Psoas muscle (tissue), 8 donors: ENCODE measurements around the gene SEH1L. TPM values are rescaled to one million over a fixed set of nuclear protein-coding genes. Genes with fewer than 3 reads are reported as not detected.

Experiments used
- ATAC-seq, 4 donors: fragments of 200-7000 bp; cut with Tn5 transposase; one replicate each; pipeline ENCODE4 v1.9.1; 2020; ENCODE audit warnings: moderate library complexity in 3 of 4, mild to moderate bottlenecking in 2 of 4
- DNase-seq, 2 donors: peaks; one replicate each; pipeline ENCODE4 v3.0.0-alpha.2; 2020
- H3K27ac ChIP-seq: fragments of 200-600 bp; one replicate; pipeline ENCODE4 v1.8.0; 2022
- H3K27me3 ChIP-seq, 3 donors: fragments of 200-600 bp in 1 of 3; one replicate each; pipeline versions ENCODE4 v1.6.1 to v1.8.0; 2013 to 2022; ENCODE audit warnings: low read length in 2 of 3, mild to moderate bottlenecking in 2 of 3, moderate library complexity in 1 of 3; ENCODE audit not compliant: insufficient read depth in 3 of 3
- H3K36me3 ChIP-seq, 2 donors: fragments of 200-600 bp in 1 of 2; one replicate each; pipeline versions ENCODE4 v1.6.1 to v1.8.0; 2013 to 2022; ENCODE audit warnings: low read depth in 1 of 2, mild to moderate bottlenecking in 1 of 2, moderate library complexity in 1 of 2; ENCODE audit not compliant: insufficient read depth in 1 of 2
- H3K4me1 ChIP-seq: fragments of 200-600 bp; one replicate; pipeline ENCODE4 v1.8.0; 2022
- H3K4me3 ChIP-seq: fragments of 200-600 bp; one replicate; pipeline ENCODE4 v1.8.0; 2022; ENCODE audit warnings: mild to moderate bottlenecking
- H3K9me3 ChIP-seq: fragments of 200-600 bp; one replicate; pipeline ENCODE4 v1.8.0; 2022
- WGBS, 3 donors: extraction: QIAGEN DNeasy Blood & Tissue Kit; methylation state at CpG; one replicate each; pipeline versions ENCODE4 v1.1.6 to v1.1.7; 2013; 5-methylcytosine and 5-hydroxymethylcytosine counted together
- intact Hi-C, 2 donors: fragments of 100-400 bp; cut with DNase I; formaldehyde crosslinking; loops; one replicate each; pipeline versions ENCODE4 v1.11.0 to v1.14.2; 2022
- polyA plus RNA-seq, 3 donors: library from polyadenylated mRNA; stranded (reverse); fragments of 200-250 nt; gene quantifications; one replicate each; pipeline ENCODE4 v1.2.3, GENCODE V29; 2013
- total RNA-seq, 4 donors: library from RNA; stranded (reverse); fragmentation: NEBNext Ultra II Directional in 2 of 4; extraction: Animal tissue kit (Norgen Biotek cat#: 25700) in 2 of 4; gene quantifications; one replicate each; pipeline versions ENCODE4 v1.2.1 to v1.2.4, GENCODE V29; 2021 to 2023
- TF ChIP-seq, protein P1 (sequence below): fragments of 200-600 bp; IDR thresholded peaks from one replicate; pipeline ENCODE4 v1.8.0; 2022; ENCODE audit warnings: antibody characterized with exemption
- donor health status: healthy with polysubstance abuse.
- donor health status: DM: no; HTN: no; CAD: no; lungs with moderate emphysema.
- donor health status: Bipolar disorder and iron deficiency.
- donor health status: healthy.
- donor health status: DM: yes; HTN: yes; CAD: no.
- donor health status: DM: no; HTN: no; CAD: no.
- donor health status: DM: no; HTN: no; CAD: no.
- donor health status: DM: yes; HTN: yes; CAD: no.

The SEH1L gene
- total and polyA plus RNA-seq, 7 donors, result 22.7 to 70.9 (median 38.2) TPM

DNA sequence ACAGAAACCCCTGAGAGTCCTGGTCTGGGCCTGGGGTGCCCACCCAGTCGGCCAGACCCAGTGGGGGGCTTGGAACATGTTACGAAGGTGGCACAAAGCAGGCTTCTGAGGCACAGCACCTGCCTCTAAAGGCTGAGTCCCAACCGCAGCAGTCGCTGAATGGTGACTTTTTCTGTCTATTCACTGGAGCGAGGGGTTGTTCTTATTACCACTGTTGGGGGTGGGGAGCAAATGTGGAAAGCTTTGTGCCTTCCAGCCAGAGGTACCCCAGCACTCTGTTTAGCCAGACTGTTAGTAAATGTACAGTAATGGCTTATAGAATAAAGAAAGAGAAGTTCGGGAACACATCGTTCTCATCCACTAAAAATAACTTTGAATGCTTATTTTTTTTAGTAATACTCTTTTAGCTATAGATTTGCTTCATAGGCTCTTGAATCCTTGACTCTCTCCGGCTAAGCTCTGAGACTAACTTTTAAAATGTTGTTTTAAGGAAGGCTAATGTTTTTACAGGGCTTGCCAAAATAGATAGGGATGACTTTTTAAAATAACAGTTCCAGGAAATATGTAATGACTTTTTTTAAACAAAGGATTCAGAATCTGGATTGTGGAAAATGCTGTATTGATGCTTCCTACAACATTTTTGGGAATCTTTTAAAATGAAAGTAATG lies 40.4 kb upstream of the SEH1L start:
- no peaks in the 10 kb centered on the region for H3K4me1 ChIP-seq
- 46 to 54% (median 50%) methylated on average over 8 of the region's 8 CpGs for WGBS, 3 donors
- no peak overlapping the region for H3K27ac ChIP-seq
- ATAC-seq (no peak), DNase-seq (no peak)
- peaks cover 0 to 33% (median 4%) of the 10 kb centered on the region in 3 donors for H3K27me3 ChIP-seq
- no peaks in the 10 kb centered on the region for H3K36me3 ChIP-seq
- no peak overlapping the region for H3K4me3 ChIP-seq
- TF ChIP-seq, protein P1, sequence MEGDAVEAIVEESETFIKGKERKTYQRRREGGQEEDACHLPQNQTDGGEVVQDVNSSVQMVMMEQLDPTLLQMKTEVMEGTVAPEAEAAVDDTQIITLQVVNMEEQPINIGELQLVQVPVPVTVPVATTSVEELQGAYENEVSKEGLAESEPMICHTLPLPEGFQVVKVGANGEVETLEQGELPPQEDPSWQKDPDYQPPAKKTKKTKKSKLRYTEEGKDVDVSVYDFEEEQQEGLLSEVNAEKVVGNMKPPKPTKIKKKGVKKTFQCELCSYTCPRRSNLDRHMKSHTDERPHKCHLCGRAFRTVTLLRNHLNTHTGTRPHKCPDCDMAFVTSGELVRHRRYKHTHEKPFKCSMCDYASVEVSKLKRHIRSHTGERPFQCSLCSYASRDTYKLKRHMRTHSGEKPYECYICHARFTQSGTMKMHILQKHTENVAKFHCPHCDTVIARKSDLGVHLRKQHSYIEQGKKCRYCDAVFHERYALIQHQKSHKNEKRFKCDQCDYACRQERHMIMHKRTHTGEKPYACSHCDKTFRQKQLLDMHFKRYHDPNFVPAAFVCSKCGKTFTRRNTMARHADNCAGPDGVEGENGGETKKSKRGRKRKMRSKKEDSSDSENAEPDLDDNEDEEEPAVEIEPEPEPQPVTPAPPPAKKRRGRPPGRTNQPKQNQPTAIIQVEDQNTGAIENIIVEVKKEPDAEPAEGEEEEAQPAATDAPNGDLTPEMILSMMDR, result no peak
- no peaks in the 10 kb centered on the region for H3K9me3 ChIP-seq
- intact Hi-C loops, result no loop called here

DNA sequence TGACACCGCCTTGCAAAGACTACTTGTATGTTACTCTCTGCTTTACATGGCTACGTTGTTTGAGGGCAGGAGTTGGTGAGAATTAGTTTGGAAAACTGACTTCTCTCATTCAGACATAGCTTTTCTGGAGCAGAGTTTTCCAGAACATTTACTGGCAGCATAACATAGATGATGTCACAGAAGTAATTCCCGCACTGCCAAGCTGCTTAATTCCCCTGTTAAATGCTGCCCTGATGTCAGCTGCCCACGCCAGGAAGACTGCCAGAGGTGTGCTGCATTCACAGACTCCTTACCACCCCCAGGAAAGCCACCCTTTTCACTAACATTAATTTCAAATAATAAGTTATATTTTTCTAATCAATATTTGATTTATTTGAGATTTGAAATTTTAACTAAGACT lies 39.1 kb upstream of the SEH1L start:
- Histone ChIP-seq H3K27me3 (peaks cover 0 to 35% (median 4%) of the 10 kb centered on the region in 3 donors), H3K9me3 (no peaks in the 10 kb centered on the region), H3K4me1 (no peaks in the 10 kb centered on the region), H3K4me3 (no peak overlapping the region), H3K27ac (no peak overlapping the region), H3K36me3 (no peaks in the 10 kb centered on the region)
- WGBS, 3 donors, result 51 to 68% (median 53%) methylated on average over 4 of the region's 4 CpGs
- intact Hi-C loops, result no loop called here
- DNase-seq (no peak), ATAC-seq (no peak)
- TF ChIP-seq, protein P1, result no peak

DNA sequence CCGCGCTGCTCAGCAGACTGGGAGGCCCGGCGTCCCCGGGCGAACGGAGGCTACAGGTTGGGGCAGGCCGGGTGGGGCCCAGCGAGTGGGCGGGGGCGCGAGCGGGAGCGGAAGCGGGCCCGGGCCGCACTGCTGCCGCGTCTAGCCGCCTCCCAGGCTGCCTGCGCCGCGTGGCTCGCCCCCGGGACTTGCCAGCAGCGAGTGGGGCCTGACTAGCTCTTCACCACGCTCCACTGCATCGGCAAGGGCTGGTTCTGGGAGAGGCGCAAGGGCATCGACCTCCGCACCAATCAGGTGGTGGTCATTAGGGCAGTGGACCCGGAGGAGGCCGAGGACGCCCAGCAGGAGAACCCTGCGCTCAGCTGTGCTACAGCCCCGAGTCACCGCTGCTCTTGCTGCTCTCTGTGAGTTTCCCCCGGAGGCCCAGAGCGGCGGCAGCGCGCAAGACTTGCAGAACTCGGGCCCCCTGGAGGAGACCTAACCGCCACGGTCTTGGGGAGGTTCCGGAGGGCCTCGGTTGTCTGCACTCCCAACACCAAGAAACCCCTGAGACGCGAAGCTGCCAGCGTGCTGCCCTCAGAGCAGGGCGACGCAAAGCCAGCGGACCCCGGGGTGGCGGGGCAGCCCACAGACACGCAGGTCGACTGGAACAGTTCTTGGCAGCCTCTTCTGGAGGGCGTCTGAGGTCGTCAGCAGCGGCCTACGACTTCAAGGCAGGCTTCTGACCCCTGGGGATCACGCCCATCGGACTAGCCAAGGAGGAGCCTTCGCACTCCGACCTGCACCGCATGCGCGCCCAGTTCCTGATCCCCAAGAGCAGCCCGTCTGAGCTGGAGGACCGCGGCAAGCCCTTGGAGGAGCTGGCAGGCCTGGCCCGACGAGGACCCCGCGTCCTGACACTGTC lies 36.5 kb upstream of the SEH1L start:
- intact Hi-C loops, result no loop called here
- H3K4me3 ChIP-seq, result peak overlapping the region; percentile 51
- DNase-seq, result peak; percentile 30 to 54
- no peaks in the 10 kb centered on the region for H3K36me3 ChIP-seq
- H3K27me3 ChIP-seq, result peaks cover 0 to 35% (median 4%) of the 10 kb centered on the region in 3 donors
- TF ChIP-seq, protein P1, result no peak
- H3K9me3 ChIP-seq, result no peaks in the 10 kb centered on the region
- no peak overlapping the region for H3K27ac ChIP-seq
- WGBS, 3 donors, result 9 to 12% (median 11%) methylated on average over 71 to 75 of the region's 75 CpGs
- peak; percentile 53 to 64 (median 56) for ATAC-seq
- H3K4me1 ChIP-seq, result no peaks in the 10 kb centered on the region

DNA sequence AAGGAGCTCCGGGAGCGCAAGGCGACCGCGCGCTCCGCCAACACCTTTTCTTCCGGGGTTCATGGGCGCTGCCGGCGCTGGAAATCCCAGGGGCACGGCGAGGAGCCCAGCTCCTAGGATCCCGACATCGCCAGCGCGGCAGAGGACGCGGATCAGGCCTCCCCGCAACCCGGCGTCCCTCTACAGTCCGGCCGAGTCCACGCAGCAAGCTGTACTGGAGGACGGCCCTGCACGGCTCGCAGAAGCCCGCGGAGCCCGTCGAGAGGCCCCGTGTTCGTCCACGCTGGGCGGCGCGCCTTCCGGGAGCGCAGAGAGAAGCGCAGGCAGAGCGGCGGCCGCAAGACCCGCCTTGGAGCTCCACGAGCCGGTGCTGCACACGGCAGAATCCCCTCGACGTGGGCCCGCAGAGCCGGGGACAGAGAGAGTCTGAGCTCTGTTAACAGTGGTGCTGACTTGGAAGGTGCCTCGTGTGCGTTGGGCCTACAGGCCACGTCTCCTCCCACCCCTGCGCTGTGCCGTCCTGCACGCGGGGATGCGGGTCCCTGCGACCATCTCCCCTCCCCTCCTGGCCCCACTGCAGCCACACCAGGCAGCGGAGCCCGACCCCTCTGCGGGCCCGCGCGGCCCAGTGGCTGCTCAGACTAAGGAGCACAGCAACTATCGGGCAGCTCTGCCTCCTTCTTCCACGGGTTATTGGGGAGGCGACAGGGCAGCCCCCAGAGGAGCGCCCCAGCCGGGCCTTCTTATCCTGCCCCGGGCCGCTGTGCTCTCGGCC lies 35.7 kb upstream of the SEH1L start:
- Histone ChIP-seq H3K4me3 (peak overlapping the region; percentile 51), H3K4me1 (no peaks in the 10 kb centered on the region), H3K27me3 (peaks cover 0 to 29% (median 4%) of the 10 kb centered on the region in 3 donors), H3K36me3 (no peaks in the 10 kb centered on the region), H3K27ac (no peak overlapping the region), H3K9me3 (no peaks in the 10 kb centered on the region)
- 41 to 51% (median 45%) methylated on average over 72 to 75 of the region's 75 CpGs for WGBS, 3 donors
- TF ChIP-seq, protein P1, result no peak
- ATAC-seq (peak in 1 of 4 donors; percentile 34), DNase-seq (no peak)
- intact Hi-C loops, result no loop called here
